ENCODE data around the gene FRAS1.

The FRAS1 gene

GRCh38 chr4:78057600-78058550, 752 bp downstream of the FRAS1 start:
- peak; percentile 30 for DNase-seq (ENCODE audit: extremely low spot score)
- ChIA-PET POLR2A (interaction anchor here (1.0 to 1.7 kb wide), 8 partner anchors 8 to 196 kb away, joined by 3 to 7 read pairs (median 4); partner anchors contain the start of gene MRPL1), CTCF (interaction anchor here (0.5 to 1.1 kb wide), 3 partner anchors 31 to 298 kb away, joined by 3 read pairs; no protein-coding TSS in a partner anchor)
- TF ChIP-seq CTBP1 (IDR thresholded peaks at IDR 0.05; ENCODE audit: borderline replicate concordance) (peak; percentile 74), ARNT (IDR thresholded peaks at IDR 0.05) (no peak), SP1 (IDR thresholded peaks at IDR 0.05) (no peak)

- peak; percentile 50 for DNase-seq (ENCODE audit: extremely low spot score)
- CTCF ChIA-PET, result interaction anchor here (0.5 to 1.3 kb wide), 16 partner anchors 10 to 742 kb away, joined by 3 to 8 read pairs (median 4); no protein-coding TSS in a partner anchor
- POLR2A ChIA-PET, result interaction anchor here (1.6 kb wide), 1 partner anchor 9 kb away, joined by 4 read pairs; no protein-coding TSS in a partner anchor
- TF ChIP-seq L3MBTL2 (conservative IDR thresholded peaks at IDR 0.05) (peak; percentile 5; the same call in 1 of the 2 replicates), HDGF (IDR thresholded peaks at IDR 0.05; ENCODE audit: borderline replicate concordance) (no peak), NFRKB (IDR thresholded peaks at IDR 0.05) (no peak)
These were observed 1.7 kb downstream of the FRAS1 start for GRCh38 chr4:78058591-78059523.

DNA sequence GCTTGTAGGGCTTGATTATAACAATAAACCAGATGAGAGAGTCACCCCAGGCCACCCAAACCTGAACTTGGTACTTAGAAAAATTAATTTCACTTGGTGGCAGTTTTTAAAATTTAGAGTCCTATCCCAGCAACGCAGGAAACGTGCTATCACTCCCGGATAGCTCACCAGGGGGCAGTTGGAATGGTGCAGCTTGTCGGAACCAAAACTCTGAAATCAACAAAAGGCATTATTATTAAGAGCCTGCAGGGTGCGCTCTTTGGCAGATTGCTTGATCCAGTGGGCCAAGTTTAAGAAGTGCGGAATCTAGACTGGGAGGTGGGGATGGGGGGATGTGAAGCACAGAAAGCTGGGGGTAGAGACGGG, 2.4 kb downstream of the FRAS1 start:
- ChIA-PET CTCF (interaction anchor here (0.6 to 1.3 kb wide), 15 partner anchors 9 to 742 kb away, joined by 3 to 8 read pairs (median 4); no protein-coding TSS in a partner anchor), POLR2A (interaction anchor here (1.2 to 1.6 kb wide), 2 partner anchors 9 to 563 kb away, joined by 3 to 4 read pairs; no protein-coding TSS in a partner anchor)
- peak; percentile 60 for DNase-seq (ENCODE audit: extremely low spot score)
- TF ChIP-seq TARDBP (IDR thresholded peaks at IDR 0.05) (no peak), L3MBTL2 (conservative IDR thresholded peaks at IDR 0.05) (no peak)

GRCh38 chr4:78059938-78060337, 2.8 kb downstream of the FRAS1 start:
- POLR2A ChIA-PET, result interaction anchor here (1.2 to 1.6 kb wide), 2 partner anchors 8 to 563 kb away, joined by 3 to 4 read pairs; no protein-coding TSS in a partner anchor
- no peak for DNase-seq (ENCODE audit: extremely low spot score)
- CTCF ChIA-PET, result interaction anchor here (0.6 to 1.3 kb wide), 15 partner anchors 9 to 741 kb away, joined by 3 to 8 read pairs (median 4); no protein-coding TSS in a partner anchor
- no peak for TF ChIP-seq ELF4 (IDR thresholded peaks at IDR 0.05)
- no peak for TF ChIP-seq SP1 (IDR thresholded peaks at IDR 0.05)
- TF ChIP-seq L3MBTL2 (conservative IDR thresholded peaks at IDR 0.05), result no peak
- TF ChIP-seq HDGF (IDR thresholded peaks at IDR 0.05; ENCODE audit: borderline replicate concordance), result no peak
- TF ChIP-seq ARNT (IDR thresholded peaks at IDR 0.05), result no peak

DNA sequence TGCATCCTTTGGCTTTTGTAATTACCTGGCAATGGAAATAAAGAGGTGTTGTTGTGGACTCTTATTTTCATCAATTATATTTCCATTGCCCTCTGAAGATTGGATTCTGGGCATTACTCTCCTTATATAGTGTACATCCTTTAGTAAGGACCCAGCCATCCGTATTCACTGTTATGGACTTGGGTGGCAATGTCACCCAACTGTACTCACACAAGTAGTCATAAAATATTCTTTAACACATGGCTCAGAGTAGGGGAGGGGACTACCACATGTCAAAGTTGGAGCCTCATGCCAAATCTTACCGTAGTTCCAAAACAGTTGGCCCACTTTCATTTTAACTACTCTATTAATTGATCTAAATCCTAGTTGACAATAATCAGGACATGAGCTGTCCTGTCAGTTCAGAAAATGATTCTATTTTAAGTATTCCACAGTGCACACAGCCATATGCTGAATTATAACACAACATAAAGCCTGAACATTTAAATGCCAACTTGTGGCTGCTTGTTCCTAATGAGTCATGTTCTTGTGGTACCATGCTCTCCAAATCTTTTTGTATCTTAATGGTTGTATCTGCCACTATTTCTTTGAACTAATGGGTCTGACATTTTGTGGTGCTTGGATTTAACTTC, 4.9 kb downstream of the FRAS1 start:
- TF ChIP-seq NFRKB (IDR thresholded peaks at IDR 0.05) (no peak), SP1 (IDR thresholded peaks at IDR 0.05) (no peak), BHLHE40 (IDR thresholded peaks at IDR 0.05; ENCODE audit: borderline replicate concordance) (no peak), LEF1 (IDR thresholded peaks at IDR 0.05; ENCODE audit: borderline replicate concordance) (no peak), CTBP1 (IDR thresholded peaks at IDR 0.05; ENCODE audit: borderline replicate concordance) (no peak), FOXK2 (IDR thresholded peaks at IDR 0.05) (no peak), FOXA1 (IDR thresholded peaks at IDR 0.05) (no peak), SUZ12 (IDR thresholded peaks at IDR 0.05) (no peak), L3MBTL2 (conservative IDR thresholded peaks at IDR 0.05) (no peak), TARDBP (IDR thresholded peaks at IDR 0.05) (no peak), ZNF384 (IDR thresholded peaks at IDR 0.05) (no peak), ELF4 (IDR thresholded peaks at IDR 0.05) (no peak), FOXM1 (IDR thresholded peaks at IDR 0.05; ENCODE audit: borderline replicate concordance) (no peak), HDGF (IDR thresholded peaks at IDR 0.05; ENCODE audit: borderline replicate concordance) (no peak), ARNT (IDR thresholded peaks at IDR 0.05) (no peak)
- TF ChIP-seq, protein P1, sequence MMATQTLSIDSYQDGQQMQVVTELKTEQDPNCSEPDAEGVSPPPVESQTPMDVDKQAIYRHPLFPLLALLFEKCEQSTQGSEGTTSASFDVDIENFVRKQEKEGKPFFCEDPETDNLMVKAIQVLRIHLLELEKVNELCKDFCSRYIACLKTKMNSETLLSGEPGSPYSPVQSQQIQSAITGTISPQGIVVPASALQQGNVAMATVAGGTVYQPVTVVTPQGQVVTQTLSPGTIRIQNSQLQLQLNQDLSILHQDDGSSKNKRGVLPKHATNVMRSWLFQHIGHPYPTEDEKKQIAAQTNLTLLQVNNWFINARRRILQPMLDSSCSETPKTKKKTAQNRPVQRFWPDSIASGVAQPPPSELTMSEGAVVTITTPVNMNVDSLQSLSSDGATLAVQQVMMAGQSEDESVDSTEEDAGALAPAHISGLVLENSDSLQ (IDR thresholded peaks at IDR 0.05), result no peak
- no peak for DNase-seq (ENCODE audit: extremely low spot score)
- ChIA-PET POLR2A (no interaction called here), CTCF (no interaction called here)

DNA sequence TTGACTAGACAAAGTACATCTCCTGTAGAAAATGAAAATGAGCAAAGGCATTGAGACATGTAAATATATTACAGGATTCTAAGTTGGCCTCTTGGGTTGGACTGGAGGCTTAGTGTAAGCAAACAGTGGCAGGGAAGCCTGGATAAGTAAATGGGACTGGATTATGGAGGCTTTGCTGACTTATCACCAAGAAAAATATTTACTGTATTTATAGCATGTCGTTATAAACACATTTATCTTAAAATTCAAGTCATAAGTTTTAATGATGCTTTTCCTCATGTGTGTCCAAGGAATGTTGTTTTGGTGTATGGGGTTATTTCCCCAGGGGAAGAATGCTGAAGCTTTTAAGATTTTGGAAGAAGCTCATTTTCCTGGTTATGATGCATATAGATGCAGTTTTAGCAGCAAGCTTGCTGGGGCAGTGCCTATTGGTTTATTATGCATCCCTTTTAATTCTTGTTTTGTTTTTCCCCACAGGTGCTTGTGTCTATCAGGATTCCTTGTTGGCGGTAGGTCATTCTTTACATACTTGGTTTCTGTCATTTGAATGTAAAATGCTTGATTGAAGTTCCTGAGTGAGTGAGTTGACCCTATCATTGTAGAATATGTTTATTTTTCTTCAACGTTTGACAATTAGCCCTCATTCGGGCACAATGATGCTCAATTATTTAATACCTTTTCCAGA, 8.5 kb downstream of the FRAS1 start:
- no peak for TF ChIP-seq ZNF384 (IDR thresholded peaks at IDR 0.05)
- TF ChIP-seq, protein P1 (IDR thresholded peaks at IDR 0.05), result 0 out of 2 replicates have a peak, but pooled peaks have one; percentile 1
- TF ChIP-seq FOXA1 (IDR thresholded peaks at IDR 0.05), result no peak
- TF ChIP-seq CTBP1 (IDR thresholded peaks at IDR 0.05; ENCODE audit: borderline replicate concordance), result no peak
- no peak for TF ChIP-seq TARDBP (IDR thresholded peaks at IDR 0.05)
- TF ChIP-seq ELF4 (IDR thresholded peaks at IDR 0.05), result no peak
- POLR2A ChIA-PET, result interaction anchor here (1.1 kb wide), 1 partner anchor 8 kb away, joined by 3 read pairs; the partner anchor contains the start of gene FRAS1
- CTCF ChIA-PET, result no interaction called here
- peak; percentile 14 for DNase-seq (ENCODE audit: extremely low spot score)

Data from HEK293T (cell line).